HL-60 (cell line): ENCODE results near the gene EIF2S1.

ENCODE experiments used
- DNase-seq, 2 experiments: peaks; one replicate each; pipeline ENCODE4 v3.0.0-alpha.2; 2010 to 2020; ENCODE audit warnings: low read depth in 1 of 2, low spot score in 1 of 2
- H3K27ac ChIP-seq: fragments of 250-450 bp; sonication (Bioruptor Pico); replicated peaks from 2 replicates; pipeline ENCODE4 v1.5.1; 2020; ENCODE audit warnings: mild to moderate bottlenecking, moderate library complexity
- H3K27me3 ChIP-seq: fragments of 250-450 bp; sonication (Bioruptor Pico); 2 replicates; pipeline ENCODE4 v1.5.1; 2021; ENCODE audit warnings: mild to moderate bottlenecking, moderate library complexity; ENCODE audit not compliant: insufficient read depth, poor library complexity, severe bottlenecking
- H3K4me3 ChIP-seq: replicated peaks from 2 replicates; pipeline ENCODE4 v1.5.1; 2011; ENCODE audit warnings: mild to moderate bottlenecking, control low read depth, low read length; ENCODE audit not compliant: insufficient read depth
- GABPA ChIP-seq: IDR thresholded peaks from 2 replicates; pipeline ENCODE4 v1.6.1; 2012; ENCODE audit warnings: low read depth
- POLR2AphosphoS5 ChIP-seq: IDR thresholded peaks from 2 replicates; pipeline ENCODE4 v1.6.1; 2012; ENCODE audit warnings: low read depth
- SPI1 ChIP-seq: IDR thresholded peaks from 2 replicates; pipeline ENCODE4 v1.6.1; 2012; ENCODE audit warnings: low read depth, mild to moderate bottlenecking, borderline replicate concordance
- TF ChIP-seq, protein P1 (sequence below): IDR thresholded peaks from one replicate; pipeline ENCODE4 v1.5.1; 2011; ENCODE audit warnings: low read length, control low read depth, inconsistent platforms; ENCODE audit not compliant: insufficient read depth
- TF ChIP-seq, protein P2 (sequence below): IDR thresholded peaks from 2 replicates; pipeline ENCODE4 v1.6.1; 2012; ENCODE audit warnings: low read depth; ENCODE audit not compliant: insufficient replicate concordance

Gene EIF2S1

DNA sequence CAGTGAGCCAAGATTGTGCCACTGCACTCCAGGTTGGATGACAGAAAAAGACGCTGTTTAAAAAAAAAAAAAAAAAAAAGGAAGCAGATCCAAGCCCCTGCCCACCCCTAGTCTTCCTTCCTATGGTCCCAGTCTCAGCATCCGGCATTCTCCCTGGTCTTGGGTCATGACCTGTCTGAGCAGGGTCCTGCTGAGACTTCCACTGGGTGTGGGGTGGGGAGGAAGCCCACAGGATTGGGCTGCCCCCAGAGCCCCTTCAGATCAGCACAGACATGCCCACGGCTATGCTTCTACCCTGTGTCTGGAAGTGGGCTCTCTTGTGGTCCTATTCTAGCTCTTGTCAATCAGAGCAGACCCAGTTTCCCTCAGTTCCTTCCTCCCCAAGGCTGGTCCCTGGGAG, 64.4 kb downstream of the EIF2S1 start:
- Histone ChIP-seq H3K4me3 (no peak overlapping the region), H3K27me3 (no peaks in the 10 kb centered on the region), H3K27ac (no peak overlapping the region)
- DNase-seq, result no peak
- TF ChIP-seq, protein P1, sequence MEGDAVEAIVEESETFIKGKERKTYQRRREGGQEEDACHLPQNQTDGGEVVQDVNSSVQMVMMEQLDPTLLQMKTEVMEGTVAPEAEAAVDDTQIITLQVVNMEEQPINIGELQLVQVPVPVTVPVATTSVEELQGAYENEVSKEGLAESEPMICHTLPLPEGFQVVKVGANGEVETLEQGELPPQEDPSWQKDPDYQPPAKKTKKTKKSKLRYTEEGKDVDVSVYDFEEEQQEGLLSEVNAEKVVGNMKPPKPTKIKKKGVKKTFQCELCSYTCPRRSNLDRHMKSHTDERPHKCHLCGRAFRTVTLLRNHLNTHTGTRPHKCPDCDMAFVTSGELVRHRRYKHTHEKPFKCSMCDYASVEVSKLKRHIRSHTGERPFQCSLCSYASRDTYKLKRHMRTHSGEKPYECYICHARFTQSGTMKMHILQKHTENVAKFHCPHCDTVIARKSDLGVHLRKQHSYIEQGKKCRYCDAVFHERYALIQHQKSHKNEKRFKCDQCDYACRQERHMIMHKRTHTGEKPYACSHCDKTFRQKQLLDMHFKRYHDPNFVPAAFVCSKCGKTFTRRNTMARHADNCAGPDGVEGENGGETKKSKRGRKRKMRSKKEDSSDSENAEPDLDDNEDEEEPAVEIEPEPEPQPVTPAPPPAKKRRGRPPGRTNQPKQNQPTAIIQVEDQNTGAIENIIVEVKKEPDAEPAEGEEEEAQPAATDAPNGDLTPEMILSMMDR, result no peak
- TF ChIP-seq SPI1, result no peak
- TF ChIP-seq, protein P2, sequence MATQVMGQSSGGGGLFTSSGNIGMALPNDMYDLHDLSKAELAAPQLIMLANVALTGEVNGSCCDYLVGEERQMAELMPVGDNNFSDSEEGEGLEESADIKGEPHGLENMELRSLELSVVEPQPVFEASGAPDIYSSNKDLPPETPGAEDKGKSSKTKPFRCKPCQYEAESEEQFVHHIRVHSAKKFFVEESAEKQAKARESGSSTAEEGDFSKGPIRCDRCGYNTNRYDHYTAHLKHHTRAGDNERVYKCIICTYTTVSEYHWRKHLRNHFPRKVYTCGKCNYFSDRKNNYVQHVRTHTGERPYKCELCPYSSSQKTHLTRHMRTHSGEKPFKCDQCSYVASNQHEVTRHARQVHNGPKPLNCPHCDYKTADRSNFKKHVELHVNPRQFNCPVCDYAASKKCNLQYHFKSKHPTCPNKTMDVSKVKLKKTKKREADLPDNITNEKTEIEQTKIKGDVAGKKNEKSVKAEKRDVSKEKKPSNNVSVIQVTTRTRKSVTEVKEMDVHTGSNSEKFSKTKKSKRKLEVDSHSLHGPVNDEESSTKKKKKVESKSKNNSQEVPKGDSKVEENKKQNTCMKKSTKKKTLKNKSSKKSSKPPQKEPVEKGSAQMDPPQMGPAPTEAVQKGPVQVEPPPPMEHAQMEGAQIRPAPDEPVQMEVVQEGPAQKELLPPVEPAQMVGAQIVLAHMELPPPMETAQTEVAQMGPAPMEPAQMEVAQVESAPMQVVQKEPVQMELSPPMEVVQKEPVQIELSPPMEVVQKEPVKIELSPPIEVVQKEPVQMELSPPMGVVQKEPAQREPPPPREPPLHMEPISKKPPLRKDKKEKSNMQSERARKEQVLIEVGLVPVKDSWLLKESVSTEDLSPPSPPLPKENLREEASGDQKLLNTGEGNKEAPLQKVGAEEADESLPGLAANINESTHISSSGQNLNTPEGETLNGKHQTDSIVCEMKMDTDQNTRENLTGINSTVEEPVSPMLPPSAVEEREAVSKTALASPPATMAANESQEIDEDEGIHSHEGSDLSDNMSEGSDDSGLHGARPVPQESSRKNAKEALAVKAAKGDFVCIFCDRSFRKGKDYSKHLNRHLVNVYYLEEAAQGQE, result no peak

DNA sequence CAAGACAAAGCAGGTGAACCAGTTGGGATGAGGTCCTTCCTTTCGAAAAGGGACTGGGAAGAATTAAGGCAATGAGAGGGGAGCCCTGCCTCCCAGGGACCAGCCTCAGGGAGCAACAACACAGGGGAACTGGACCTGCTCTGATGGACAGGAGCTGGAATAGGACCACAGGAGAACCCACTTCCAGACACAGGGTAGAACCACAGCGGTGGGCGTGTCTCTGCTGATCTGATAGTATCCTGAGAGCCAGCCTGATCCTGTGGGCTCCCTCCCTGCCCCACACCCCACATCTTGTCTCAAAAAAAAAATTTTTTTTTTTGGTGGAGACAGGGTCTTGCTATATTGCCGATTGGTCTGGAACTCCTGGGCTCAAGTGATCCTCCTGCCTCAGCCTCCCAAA, 65.5 kb downstream of the EIF2S1 start:
- DNase-seq, result no peak
- Histone ChIP-seq H3K4me3 (no peak overlapping the region), H3K27me3 (no peaks in the 10 kb centered on the region), H3K27ac (no peak overlapping the region)
- TF ChIP-seq SPI1 (no peak), GABPA (no peak), POLR2AphosphoS5 (no peak)
- TF ChIP-seq, protein P2, result no peak
- TF ChIP-seq, protein P1, result no peak

DNA sequence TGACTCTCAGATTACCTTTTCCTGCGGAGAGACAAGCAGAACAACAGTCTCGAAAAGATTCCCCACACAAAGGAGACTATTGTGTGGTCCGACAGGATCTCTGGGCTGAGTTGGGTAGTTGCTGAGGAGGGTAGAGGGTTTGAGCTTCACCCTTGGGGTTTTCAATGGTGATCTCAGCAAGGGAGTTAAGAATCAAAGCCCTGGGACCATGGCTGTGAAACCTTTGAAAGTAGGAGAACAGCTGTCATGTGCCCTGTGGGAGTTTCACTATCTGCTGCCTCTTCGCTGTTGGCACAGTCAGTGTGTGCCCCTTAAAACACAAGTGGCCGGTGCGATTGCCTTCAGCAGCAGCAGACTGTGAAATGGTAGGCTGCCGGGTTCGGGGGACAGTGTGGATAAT, 66.0 kb downstream of the EIF2S1 start:
- TF ChIP-seq, protein P2, result no peak
- TF ChIP-seq, protein P1, result no peak
- TF ChIP-seq GABPA (no peak), POLR2AphosphoS5 (no peak), SPI1 (no peak)
- no peaks in the 10 kb centered on the region for H3K27me3 ChIP-seq
- DNase-seq, result no peak
- H3K4me3 ChIP-seq, result no peak overlapping the region
- H3K27ac ChIP-seq, result no peak overlapping the region
